Stomach smooth muscle (tissue), 2 donors: Measurements from ENCODE around the gene ZNF277.

Experiments used
- H3K27ac ChIP-seq: one replicate; pipeline ENCODE4 v1.7.0; 2013; ENCODE audit warnings: mild to moderate bottlenecking, low read length, inconsistent platforms
- H3K27me3 ChIP-seq, 2 donors: one replicate each; pipeline ENCODE4 v1.7.0; 2013; ENCODE audit warnings: low read length in 2 of 2; ENCODE audit not compliant: insufficient read depth in 2 of 2, control insufficient read depth in 1 of 2
- H3K36me3 ChIP-seq, 2 donors: one replicate each; pipeline ENCODE4 v1.7.0; 2013; ENCODE audit warnings: low read length in 2 of 2; ENCODE audit not compliant: control insufficient read depth in 2 of 2, insufficient read depth in 2 of 2
- H3K4me1 ChIP-seq: one replicate; pipeline ENCODE4 v1.7.0; 2013; ENCODE audit warnings: low read length; ENCODE audit not compliant: control insufficient read depth, insufficient read depth
- H3K4me3 ChIP-seq, 2 donors: one replicate each; pipeline ENCODE4 v1.7.0; 2013; ENCODE audit warnings: low read length in 2 of 2
- H3K9ac ChIP-seq, 2 donors: one replicate each; pipeline ENCODE4 v1.7.0; 2013; ENCODE audit warnings: low read length in 2 of 2, mild to moderate bottlenecking in 1 of 2
- H3K9me3 ChIP-seq, 2 donors: one replicate each; pipeline ENCODE4 v1.7.0; 2013; ENCODE audit warnings: low read length in 2 of 2; ENCODE audit not compliant: control insufficient read depth in 2 of 2
- donor health status: healthy.
- donor health status: Pancreatic carcinoma.

ZNF277 gene

DNA sequence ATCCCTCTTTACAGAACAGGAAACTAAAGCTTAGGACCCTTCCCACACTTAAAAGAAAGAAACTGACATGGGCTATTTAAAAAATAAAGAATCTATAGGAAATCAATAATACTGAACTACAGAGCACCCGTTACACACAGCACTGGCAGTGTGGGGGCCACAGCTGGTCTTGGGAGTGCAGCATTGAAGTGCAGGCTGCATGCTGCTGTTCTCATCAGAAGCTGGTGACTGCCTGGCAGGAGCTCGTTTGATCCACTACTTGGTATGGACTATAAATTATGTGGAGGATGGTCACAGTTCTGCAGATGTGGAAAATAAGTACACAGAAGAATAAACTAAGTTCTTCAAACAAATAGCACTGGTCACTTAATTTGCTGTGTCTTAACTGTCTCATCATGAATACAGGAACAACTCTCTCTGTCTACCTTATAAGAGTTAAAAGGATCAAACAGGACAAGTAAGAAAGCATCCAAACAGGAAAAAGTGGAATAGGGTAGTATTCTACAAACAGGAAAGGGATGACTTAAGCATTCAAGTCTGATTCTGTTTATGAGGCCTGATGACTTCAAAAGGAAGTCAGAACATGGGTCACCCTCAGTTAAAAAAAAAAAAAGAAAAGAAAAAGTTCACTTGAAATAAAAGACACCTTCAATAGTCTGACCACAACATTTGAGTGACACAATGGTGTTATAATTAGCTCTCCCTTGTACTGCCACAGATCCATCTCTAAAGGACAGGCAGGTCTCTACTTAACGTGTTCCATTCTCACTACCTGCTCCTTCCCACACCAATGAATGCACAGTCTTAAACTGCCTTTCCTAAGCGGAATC, 21.3 kb upstream of the ZNF277 start:
- Histone ChIP-seq H3K36me3 (no peaks in the 10 kb centered on the region), H3K4me1 (peaks cover 10% of the 10 kb centered on the region), H3K27ac (no peak overlapping the region), H3K9me3 (no peaks in the 10 kb centered on the region), H3K4me3 (no peak overlapping the region), H3K9ac (no peak overlapping the region), H3K27me3 (no peaks in the 10 kb centered on the region)

DNA sequence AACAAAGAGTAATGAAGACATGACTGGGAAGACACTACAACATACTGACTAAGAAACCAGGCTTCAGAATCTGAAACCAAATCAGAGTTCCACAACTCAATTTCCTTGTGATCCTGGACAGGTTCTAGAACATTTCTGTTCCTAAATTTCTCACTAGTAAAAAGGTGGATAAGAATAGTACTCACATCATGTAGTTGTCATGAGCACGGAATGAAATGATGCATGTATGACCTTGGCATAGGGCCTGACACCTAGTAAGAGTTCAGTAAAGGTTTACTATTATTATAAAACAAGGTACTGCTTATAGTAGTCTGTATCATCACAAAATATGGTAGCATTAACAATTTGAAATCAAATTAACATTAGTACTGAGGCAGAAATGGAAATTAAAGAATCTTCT, 20.2 kb upstream of the ZNF277 start:
- H3K4me3 ChIP-seq, result no peak overlapping the region
- H3K27me3 ChIP-seq, result no peaks in the 10 kb centered on the region
- H3K36me3 ChIP-seq, result no peaks in the 10 kb centered on the region
- H3K27ac ChIP-seq, result no peak overlapping the region
- H3K9me3 ChIP-seq, result no peaks in the 10 kb centered on the region
- peaks cover 4% of the 10 kb centered on the region for H3K4me1 ChIP-seq
- no peak overlapping the region for H3K9ac ChIP-seq

DNA sequence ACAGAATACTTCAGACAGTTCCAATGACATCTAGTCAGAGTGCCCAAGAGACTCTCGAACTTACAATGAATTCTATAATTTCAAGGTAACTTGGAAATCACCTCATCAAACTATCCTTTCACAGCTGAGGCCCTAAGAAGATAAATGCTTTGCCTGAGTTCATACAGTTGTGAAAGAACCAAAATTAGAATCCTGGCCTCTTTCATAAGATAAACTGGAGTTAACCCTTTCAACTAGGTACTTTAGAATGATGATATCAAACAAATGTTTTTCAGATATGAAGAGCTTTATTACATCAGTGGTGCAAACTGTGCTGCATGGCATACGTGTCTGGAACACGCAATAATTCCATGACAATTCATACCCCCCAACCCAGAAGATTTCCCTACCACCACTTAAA, 18.2 kb upstream of the ZNF277 start:
- no peak overlapping the region for H3K27ac ChIP-seq
- no peak overlapping the region for H3K4me3 ChIP-seq
- H3K4me1 ChIP-seq, result no peaks in the 10 kb centered on the region
- no peaks in the 10 kb centered on the region for H3K27me3 ChIP-seq
- no peak overlapping the region for H3K9ac ChIP-seq
- H3K36me3 ChIP-seq, result no peaks in the 10 kb centered on the region
- no peaks in the 10 kb centered on the region for H3K9me3 ChIP-seq

GRCh38 chr7:112189691-112190090, 16.8 kb upstream of the ZNF277 start:
- Histone ChIP-seq H3K4me1 (no peaks in the 10 kb centered on the region), H3K27ac (no peak overlapping the region), H3K27me3 (no peaks in the 10 kb centered on the region), H3K9me3 (no peaks in the 10 kb centered on the region), H3K36me3 (no peaks in the 10 kb centered on the region), H3K4me3 (no peak overlapping the region), H3K9ac (no peak overlapping the region)

DNA sequence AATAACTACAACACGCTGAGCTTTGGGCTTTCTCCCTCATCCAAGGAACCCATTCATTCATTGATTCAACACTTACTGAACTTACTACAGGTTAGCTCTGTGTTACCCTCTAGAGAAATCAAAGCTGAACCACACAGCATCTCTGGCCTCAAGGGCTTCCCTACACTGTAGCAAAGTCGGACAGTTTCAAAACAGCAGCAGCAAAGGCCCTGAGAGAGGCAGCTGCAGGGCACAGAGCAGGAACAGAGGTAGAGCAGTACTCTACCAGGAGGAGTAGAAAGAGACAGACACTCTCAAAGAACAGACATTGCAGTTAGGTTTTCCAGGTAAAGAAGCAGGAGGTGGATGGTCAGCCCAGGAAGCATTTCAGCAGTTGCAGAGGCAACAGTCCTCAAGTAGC, 16.4 kb upstream of the ZNF277 start:
- Histone ChIP-seq H3K27me3 (no peaks in the 10 kb centered on the region), H3K4me1 (no peaks in the 10 kb centered on the region), H3K9me3 (no peaks in the 10 kb centered on the region), H3K4me3 (no peak overlapping the region), H3K36me3 (no peaks in the 10 kb centered on the region), H3K9ac (no peak overlapping the region), H3K27ac (no peak overlapping the region)

- no peaks in the 10 kb centered on the region for H3K9me3 ChIP-seq
- H3K36me3 ChIP-seq, result no peaks in the 10 kb centered on the region
- H3K27me3 ChIP-seq, result no peaks in the 10 kb centered on the region
- no peak overlapping the region for H3K9ac ChIP-seq
- no peak overlapping the region for H3K27ac ChIP-seq
- H3K4me3 ChIP-seq, result no peak overlapping the region
- no peaks in the 10 kb centered on the region for H3K4me1 ChIP-seq
These were observed 14.0 kb upstream of the ZNF277 start for GRCh38 chr7:112192236-112193154.

DNA sequence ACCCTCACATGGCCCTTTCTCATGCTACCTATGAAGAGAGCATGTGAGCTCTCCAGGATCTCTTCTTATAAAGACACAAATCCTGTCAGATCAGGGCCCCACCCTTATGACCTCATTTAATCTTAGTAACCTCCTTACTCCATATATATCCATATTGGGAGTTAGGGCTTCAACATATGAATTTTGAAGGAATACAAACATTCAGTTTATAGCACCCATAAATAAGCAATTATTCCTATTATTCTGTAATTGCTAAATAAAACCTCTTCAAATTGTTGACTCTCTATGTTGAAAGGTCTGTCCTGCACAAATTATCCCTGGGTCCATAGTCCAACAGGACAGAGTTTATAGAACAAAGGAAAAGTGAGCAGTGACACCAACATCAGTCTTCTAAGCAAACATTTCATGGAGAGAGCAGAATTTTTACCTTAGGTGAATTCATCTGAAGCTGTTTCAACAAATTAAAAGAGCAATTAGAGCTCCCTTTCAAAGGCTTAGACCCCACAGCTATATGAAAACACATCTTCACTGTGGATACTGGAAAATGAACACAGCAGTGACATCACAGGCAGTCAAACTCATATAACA, 12.5 kb upstream of the ZNF277 start:
- Histone ChIP-seq H3K4me3 (no peak overlapping the region), H3K36me3 (no peaks in the 10 kb centered on the region), H3K9me3 (no peaks in the 10 kb centered on the region), H3K27ac (no peak overlapping the region), H3K4me1 (no peaks in the 10 kb centered on the region), H3K27me3 (no peaks in the 10 kb centered on the region), H3K9ac (no peak overlapping the region)

GRCh38 chr7:112195717-112196116, 10.8 kb upstream of the ZNF277 start:
- no peak overlapping the region for H3K4me3 ChIP-seq
- no peak overlapping the region for H3K27ac ChIP-seq
- no peaks in the 10 kb centered on the region for H3K27me3 ChIP-seq
- no peaks in the 10 kb centered on the region for H3K36me3 ChIP-seq
- no peak overlapping the region for H3K9ac ChIP-seq
- no peaks in the 10 kb centered on the region for H3K4me1 ChIP-seq
- H3K9me3 ChIP-seq, result no peaks in the 10 kb centered on the region

DNA sequence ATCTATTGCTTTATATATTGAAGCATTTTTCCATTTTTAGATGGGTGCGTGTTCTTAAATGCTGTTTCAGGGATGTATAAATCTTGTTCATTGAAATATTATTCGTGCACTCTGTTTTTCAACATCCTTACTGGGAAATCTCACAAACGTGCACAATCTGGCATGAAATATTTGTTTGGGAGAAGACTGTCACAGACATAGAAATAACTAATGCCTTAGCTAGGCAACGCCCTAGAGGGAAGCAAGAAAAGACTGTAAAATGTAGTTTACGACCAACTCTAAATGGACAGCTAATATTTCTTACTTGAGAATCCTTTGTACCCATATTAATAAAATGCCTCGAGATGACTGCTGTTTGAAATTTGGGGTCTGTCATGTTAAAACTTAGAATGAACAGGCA, 9.2 kb upstream of the ZNF277 start:
- H3K36me3 ChIP-seq, result no peaks in the 10 kb centered on the region
- no peak overlapping the region for H3K4me3 ChIP-seq
- H3K9me3 ChIP-seq, result no peaks in the 10 kb centered on the region
- H3K4me1 ChIP-seq, result no peaks in the 10 kb centered on the region
- H3K27me3 ChIP-seq, result no peaks in the 10 kb centered on the region
- no peak overlapping the region for H3K9ac ChIP-seq
- no peak overlapping the region for H3K27ac ChIP-seq

DNA sequence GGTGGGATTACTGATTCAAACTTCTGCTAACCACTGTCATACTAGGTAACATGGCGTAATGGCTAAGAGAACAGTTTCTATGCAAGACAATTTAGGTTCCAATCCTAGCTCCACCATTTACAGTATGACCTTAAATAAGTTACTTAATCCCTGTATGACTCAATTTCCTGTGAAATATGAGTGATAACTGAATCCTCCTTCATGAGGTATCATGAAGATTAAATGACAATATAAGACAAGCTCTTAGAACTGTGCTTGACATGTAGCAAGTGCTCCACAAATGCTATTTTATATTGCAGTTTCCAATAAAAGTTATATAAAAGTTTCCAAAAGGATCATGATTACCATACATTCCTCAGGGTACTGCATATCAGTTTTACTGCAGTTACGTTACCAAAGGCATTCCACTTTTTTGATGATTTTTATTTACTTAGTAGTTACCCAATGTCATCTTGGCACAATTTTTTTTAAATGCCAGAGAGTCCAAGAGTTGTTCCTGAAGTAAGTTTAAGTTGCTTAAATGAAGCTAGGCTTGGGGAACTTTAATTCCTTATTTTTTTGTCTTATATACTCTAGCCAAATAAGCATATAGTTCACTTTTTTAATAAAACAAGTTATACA, 7.3 kb upstream of the ZNF277 start:
- no peaks in the 10 kb centered on the region for H3K9me3 ChIP-seq
- H3K4me1 ChIP-seq, result peaks cover 5% of the 10 kb centered on the region
- H3K27ac ChIP-seq, result no peak overlapping the region
- H3K4me3 ChIP-seq, result no peak overlapping the region
- no peaks in the 10 kb centered on the region for H3K36me3 ChIP-seq
- H3K27me3 ChIP-seq, result no peaks in the 10 kb centered on the region
- H3K9ac ChIP-seq, result no peak overlapping the region
